Caco-2 (cell line): ENCODE data around the gene SGMS1. TPM values are rescaled to one million over a fixed set of nuclear protein-coding genes. Genes with fewer than 3 reads are reported as not detected.
A peak's percentile ranks its signal among the peaks of the same experiment; 100 is the strongest.

ENCODE experiments used
- BruUV-seq: library from RNA; stranded (reverse); fragments of 400-500 nt; replicated peaks from 2 replicates; lab custom pipeline; 2021; lab: Mats Ljungman, UMichigan
- CTCF ChIA-PET: fragments of 300-600 bp; sonication (Branson Sonifier 250); formaldehyde crosslinking; loops from one replicate; lab custom pipeline; 2022; ENCODE audit warnings: antibody characterized with exemption; lab: Charles Lee
- POLR2A ChIA-PET: fragments of 300-600 bp; sonication (Branson Sonifier 250); formaldehyde crosslinking; loops from one replicate; lab custom pipeline; 2022; ENCODE audit warnings: antibody characterized with exemption; lab: Charles Lee
- DNase-seq, 2 experiments: peaks; one replicate each; pipeline versions ENCODE4 v3.0.0 to v3.0.0-alpha.2; 2020 to 2022
- H3K27me3 ChIP-seq: replicated peaks from 2 replicates; pipeline ENCODE4 v1.6.0; 2011; ENCODE audit warnings: low read length; ENCODE audit not compliant: control insufficient read depth, insufficient read depth
- H3K36me3 ChIP-seq: 2 replicates; pipeline ENCODE4 v1.5.1; 2011; ENCODE audit warnings: low read length; ENCODE audit not compliant: control insufficient read depth, insufficient read depth
- H3K4me1 ChIP-seq: fragments of 250-450 bp; sonication (Bioruptor Pico); 2 replicates; pipeline ENCODE4 v1.5.1; 2020; ENCODE audit warnings: mild to moderate bottlenecking
- H3K4me3 ChIP-seq: 2 replicates; pipeline ENCODE4 v1.5.1; 2011; ENCODE audit warnings: low read depth, mild to moderate bottlenecking, control low read depth, low read length
- H3K9me3 ChIP-seq: fragments of 250-450 bp; sonication (Bioruptor Pico); 2 replicates; pipeline ENCODE4 v1.5.1; 2020; ENCODE audit warnings: mild to moderate bottlenecking, moderate library complexity
- H3K27ac Mint-ChIP-seq: one replicate; pipeline ENCODE4 v1.8.0; 2022; ENCODE audit warnings: mixed read lengths; ENCODE audit not compliant: unreplicated experiment
- H3K27me3 Mint-ChIP-seq: one replicate; pipeline ENCODE4 v1.8.0; 2022; ENCODE audit warnings: mixed read lengths; ENCODE audit not compliant: insufficient read depth, unreplicated experiment
- H3K36me3 Mint-ChIP-seq: one replicate; pipeline ENCODE4 v1.8.0; 2022; ENCODE audit warnings: mild to moderate bottlenecking, mixed read lengths; ENCODE audit not compliant: insufficient read depth, unreplicated experiment
- H3K4me1 Mint-ChIP-seq: one replicate; pipeline ENCODE4 v1.8.0; 2022; ENCODE audit warnings: low read depth, mixed read lengths; ENCODE audit not compliant: unreplicated experiment
- H3K4me3 Mint-ChIP-seq: one replicate; pipeline ENCODE4 v1.8.0; 2022; ENCODE audit warnings: mild to moderate bottlenecking, moderate library complexity, mixed read lengths; ENCODE audit not compliant: unreplicated experiment
- H3K9me3 Mint-ChIP-seq: one replicate; pipeline ENCODE4 v1.8.0; 2022; ENCODE audit warnings: mixed read lengths; ENCODE audit not compliant: unreplicated experiment
- CTCF ChIP-seq, 2 experiments: fragments of 200-600 bp in 1 of 2; IDR thresholded peaks; 1 replicate in 1 of 2; 2 replicates in 1 of 2; pipeline versions ENCODE4 v1.5.1 to v1.8.0; 2011 to 2022; ENCODE audit warnings: antibody characterized with exemption in 1 of 2, control low read depth in 1 of 2, inconsistent platforms in 1 of 2, low read depth in 1 of 2, low read length in 1 of 2, mild to moderate bottlenecking in 1 of 2, moderate library complexity in 1 of 2; ENCODE audit not compliant: insufficient read depth in 1 of 2, severe bottlenecking in 1 of 2, unreplicated experiment in 1 of 2
- intact Hi-C: fragments of 100-400 bp; cut with micrococcal nuclease; formaldehyde crosslinking; loops from one replicate; pipeline ENCODE4 v1.10.0; 2022; ENCODE audit not compliant: unreplicated experiment
- total RNA-seq: library from RNA; stranded (reverse); gene quantifications from 2 replicates; pipeline ENCODE4 v1.2.3, GENCODE V29; 2022

The SGMS1 gene
- total RNA-seq, 1 experiment from 2014 or later = 30.5 TPM

- CTCF ChIA-PET = interaction anchor here (0.6 to 1.0 kb wide), 2 partner anchors 28 to 53 kb away, joined by 6 read pairs; no protein-coding TSS in a partner anchor
- no peaks in the 10 kb centered on the region for H3K27me3 ChIP-seq
- H3K27ac Mint-ChIP-seq = peak overlapping the region; percentile 2
These were observed 203.6 kb downstream of the SGMS1 start for GRCh38 chr10:50420196-50420595.

GRCh38 chr10:50419756-50420155 lies 204.0 kb downstream of the SGMS1 start:
- intact Hi-C loops = loop anchor here (2.0 to 5.0 kb wide), 3 partner anchors 25 to 128 kb away; no protein-coding TSS in a partner anchor
- no TSS peak for BruUV-seq

More at GRCh38 chr10:50420196-50420595, 203.6 kb downstream of the SGMS1 start:
- Mint-ChIP-seq H3K9me3 (no peaks in the 10 kb centered on the region), H3K4me1 (peaks cover 30% of the 10 kb centered on the region), H3K27me3 (no peaks in the 10 kb centered on the region), H3K4me3 (peak overlapping the region; percentile 14), H3K36me3 (peaks cover 6% of the 10 kb centered on the region)
- intact Hi-C loops = no loop called here
- no peaks in the 10 kb centered on the region for H3K9me3 ChIP-seq
- H3K4me3 ChIP-seq = no peak overlapping the region
- BruUV-seq = no TSS peak
- peaks cover 21% of the 10 kb centered on the region for H3K4me1 ChIP-seq
- TF ChIP-seq CTCF (IDR thresholded peaks at IDR 0.05; ENCODE audit: insufficient read depth in 1 of 2, low read depth in 1 of 2, low read length in 1 of 2, severe bottlenecking in 1 of 2, unreplicated experiment in 1 of 2) = no peak
- POLR2A ChIA-PET = no interaction called here
- DNase-seq = no peak
- H3K36me3 ChIP-seq = no peaks in the 10 kb centered on the region

GRCh38 chr10:50419091-50419490 lies 204.7 kb downstream of the SGMS1 start:
- Mint-ChIP-seq H3K36me3 (peaks cover 6% of the 10 kb centered on the region), H3K27me3 (no peaks in the 10 kb centered on the region), H3K27ac (peak overlapping the region; percentile 88), H3K9me3 (no peaks in the 10 kb centered on the region), H3K4me3 (peak overlapping the region; percentile 82), H3K4me1 (peaks cover 36% of the 10 kb centered on the region)
- no TSS peak for BruUV-seq
- intact Hi-C loops = loop anchor here (2.0 to 5.0 kb wide), 3 partner anchors 24 to 128 kb away; no protein-coding TSS in a partner anchor
- H3K4me3 ChIP-seq = 0 out of 2 replicates have a peak overlapping the region, but pooled peaks have one; percentile 12
- ChIA-PET CTCF (interaction anchor here (1.9 kb wide), 1 partner anchor 51 kb away, joined by 14 read pairs; no protein-coding TSS in a partner anchor), POLR2A (no interaction called here)
- DNase-seq = no peak
- H3K27me3 ChIP-seq = no peaks in the 10 kb centered on the region
- H3K4me1 ChIP-seq = peaks cover 21% of the 10 kb centered on the region
- TF ChIP-seq CTCF (IDR thresholded peaks at IDR 0.05; ENCODE audit: insufficient read depth in 1 of 2, low read depth in 1 of 2, low read length in 1 of 2, severe bottlenecking in 1 of 2, unreplicated experiment in 1 of 2) = no peak
- no peaks in the 10 kb centered on the region for H3K9me3 ChIP-seq
- no peaks in the 10 kb centered on the region for H3K36me3 ChIP-seq

More at GRCh38 chr10:50419756-50420155, 204.0 kb downstream of the SGMS1 start:
- Histone ChIP-seq H3K4me3 (no peak overlapping the region), H3K4me1 (peaks cover 21% of the 10 kb centered on the region), H3K27me3 (no peaks in the 10 kb centered on the region), H3K36me3 (no peaks in the 10 kb centered on the region), H3K9me3 (no peaks in the 10 kb centered on the region)
- H3K4me3 Mint-ChIP-seq = no peak overlapping the region
- no peak for DNase-seq
- H3K27ac Mint-ChIP-seq = peak overlapping the region; percentile 2
- H3K9me3 Mint-ChIP-seq = no peaks in the 10 kb centered on the region
- peaks cover 32% of the 10 kb centered on the region for H3K4me1 Mint-ChIP-seq
- no peaks in the 10 kb centered on the region for H3K27me3 Mint-ChIP-seq
- CTCF ChIA-PET = interaction anchor here (1.0 kb wide), 1 partner anchor 52 kb away, joined by 6 read pairs; no protein-coding TSS in a partner anchor
- H3K36me3 Mint-ChIP-seq = peaks cover 6% of the 10 kb centered on the region
- POLR2A ChIA-PET = no interaction called here
- no peak for TF ChIP-seq CTCF (IDR thresholded peaks at IDR 0.05; ENCODE audit: insufficient read depth in 1 of 2, low read depth in 1 of 2, low read length in 1 of 2, severe bottlenecking in 1 of 2, unreplicated experiment in 1 of 2)
